ENCODE results near the gene MDC1. TPM values are rescaled to one million over a fixed set of nuclear protein-coding genes. Genes with fewer than 3 reads are reported as not detected.
A peak's percentile ranks its signal among the peaks of the same experiment; 100 is the strongest.

The MDC1 gene
- total RNA-seq, 1 donor from 2014 or later = 32.8 TPM

GRCh38 chr6:30754631-30755030 lies 37.5 kb upstream of the MDC1 start:
- H3K4me3 ChIP-seq = no peak overlapping the region
- no peaks in the 10 kb centered on the region for H3K36me3 ChIP-seq
- no peak overlapping the region for H3K27ac ChIP-seq
- peaks cover 35% of the 10 kb centered on the region for H3K4me1 ChIP-seq
- DNase-seq (no peak), ATAC-seq (no peak)
- no peaks in the 10 kb centered on the region for H3K27me3 ChIP-seq
- TF ChIP-seq CTCF (IDR thresholded peaks at IDR 0.05) = no peak
- intact Hi-C loops (cut with DNase I) = no loop called here
- no peaks in the 10 kb centered on the region for H3K9me3 ChIP-seq

GRCh38 chr6:30752157-30752927 lies 35.3 kb upstream of the MDC1 start:
- TF ChIP-seq CTCF (IDR thresholded peaks at IDR 0.05) = no peak
- H3K27me3 ChIP-seq = no peaks in the 10 kb centered on the region
- H3K4me3 ChIP-seq = no peak overlapping the region
- peaks cover 45% of the 10 kb centered on the region for H3K4me1 ChIP-seq
- H3K36me3 ChIP-seq = no peaks in the 10 kb centered on the region
- no peaks in the 10 kb centered on the region for H3K9me3 ChIP-seq
- ATAC-seq (peak; percentile 91), DNase-seq (peak; percentile 93)
- H3K27ac ChIP-seq = peak overlapping the region; percentile 86
- intact Hi-C loops (cut with DNase I) = no loop called here

- ATAC-seq (no peak), DNase-seq (no peak)
- peaks cover 41% of the 10 kb centered on the region for H3K4me1 ChIP-seq
- no peaks in the 10 kb centered on the region for H3K27me3 ChIP-seq
- intact Hi-C loops (cut with DNase I) = no loop called here
- no peak overlapping the region for H3K27ac ChIP-seq
- H3K9me3 ChIP-seq = no peaks in the 10 kb centered on the region
- no peaks in the 10 kb centered on the region for H3K36me3 ChIP-seq
- TF ChIP-seq CTCF (IDR thresholded peaks at IDR 0.05) = no peak
- no peak overlapping the region for H3K4me3 ChIP-seq
Measured at GRCh38 chr6:30750379-30750668, 33.2 kb upstream of the MDC1 start.

GRCh38 chr6:30749554-30750378 lies 32.7 kb upstream of the MDC1 start:
- Histone ChIP-seq H3K27ac (peak overlapping the region; percentile 14), H3K27me3 (no peaks in the 10 kb centered on the region), H3K9me3 (no peaks in the 10 kb centered on the region), H3K4me3 (no peak overlapping the region), H3K4me1 (peaks cover 46% of the 10 kb centered on the region), H3K36me3 (no peaks in the 10 kb centered on the region)
- no peak for ATAC-seq
- intact Hi-C loops (cut with DNase I) = no loop called here
- no peak for DNase-seq
- TF ChIP-seq CTCF (IDR thresholded peaks at IDR 0.05) = no peak

- Histone ChIP-seq H3K36me3 (no peaks in the 10 kb centered on the region), H3K4me1 (peaks cover 48% of the 10 kb centered on the region), H3K27ac (peak overlapping the region; percentile 14), H3K9me3 (no peaks in the 10 kb centered on the region), H3K4me3 (no peak overlapping the region), H3K27me3 (no peaks in the 10 kb centered on the region)
- ATAC-seq (no peak), DNase-seq (no peak)
- intact Hi-C loops (cut with DNase I) = no loop called here
- no peak for TF ChIP-seq CTCF (IDR thresholded peaks at IDR 0.05)
Measured at GRCh38 chr6:30748851-30749540, 31.9 kb upstream of the MDC1 start.

Measured in upper lobe of right lung (tissue), 1 donor.